Measurements from ENCODE around the gene ZFP3.
"Not testable (repeated sequence)": the region's sequence is repeated elsewhere in the genome, so short reads cannot be mapped to it uniquely, and the experiment has no call there.

ZFP3 gene

DNA sequence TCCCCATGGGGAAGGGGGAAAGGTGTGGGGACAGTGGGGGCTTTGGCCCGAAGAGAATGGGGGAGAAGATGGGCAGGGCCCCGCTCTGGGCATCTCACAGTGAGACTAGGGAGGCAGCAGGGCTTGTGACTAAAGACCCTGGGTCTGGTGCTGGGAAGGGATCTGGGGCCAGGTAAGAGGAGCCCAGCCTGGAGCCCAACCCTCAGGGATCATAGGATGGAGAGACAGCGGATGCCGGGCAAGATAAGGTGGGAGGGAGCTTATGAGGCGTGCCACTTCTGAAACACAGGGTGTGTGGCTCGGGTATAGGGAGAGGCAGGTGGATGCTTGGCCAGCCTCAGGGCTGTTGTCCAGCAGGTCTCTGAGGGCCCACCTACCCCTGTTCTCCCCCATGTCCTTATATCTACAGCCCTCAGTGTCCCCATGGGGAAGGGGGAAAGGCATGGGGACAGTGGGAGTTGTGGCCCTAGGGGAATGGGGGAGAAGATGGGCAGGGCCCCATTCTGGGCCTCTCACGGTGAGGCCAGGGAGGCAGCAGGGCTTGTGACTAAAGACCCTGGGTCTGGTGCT lies 53.0 kb downstream of the ZFP3 start:
- TF ChIP-seq, protein P1, sequence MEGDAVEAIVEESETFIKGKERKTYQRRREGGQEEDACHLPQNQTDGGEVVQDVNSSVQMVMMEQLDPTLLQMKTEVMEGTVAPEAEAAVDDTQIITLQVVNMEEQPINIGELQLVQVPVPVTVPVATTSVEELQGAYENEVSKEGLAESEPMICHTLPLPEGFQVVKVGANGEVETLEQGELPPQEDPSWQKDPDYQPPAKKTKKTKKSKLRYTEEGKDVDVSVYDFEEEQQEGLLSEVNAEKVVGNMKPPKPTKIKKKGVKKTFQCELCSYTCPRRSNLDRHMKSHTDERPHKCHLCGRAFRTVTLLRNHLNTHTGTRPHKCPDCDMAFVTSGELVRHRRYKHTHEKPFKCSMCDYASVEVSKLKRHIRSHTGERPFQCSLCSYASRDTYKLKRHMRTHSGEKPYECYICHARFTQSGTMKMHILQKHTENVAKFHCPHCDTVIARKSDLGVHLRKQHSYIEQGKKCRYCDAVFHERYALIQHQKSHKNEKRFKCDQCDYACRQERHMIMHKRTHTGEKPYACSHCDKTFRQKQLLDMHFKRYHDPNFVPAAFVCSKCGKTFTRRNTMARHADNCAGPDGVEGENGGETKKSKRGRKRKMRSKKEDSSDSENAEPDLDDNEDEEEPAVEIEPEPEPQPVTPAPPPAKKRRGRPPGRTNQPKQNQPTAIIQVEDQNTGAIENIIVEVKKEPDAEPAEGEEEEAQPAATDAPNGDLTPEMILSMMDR (IDR thresholded peaks at IDR 0.05; ENCODE audit: low read depth, low read length, missing control alignments) = no peak
- no peaks in the 10 kb centered on the region for H3K27me3 ChIP-seq (replicated peaks)
- DNase-seq = no peak
- no peak overlapping the region for H3K27ac ChIP-seq
- no peak overlapping the region for H3K4me3 ChIP-seq (ENCODE audit: low read depth, low read length)
- no peaks in the 10 kb centered on the region for H3K36me3 ChIP-seq (replicated peaks)
- in situ Hi-C loops (cut with HindIII; ENCODE audit: low pct_ligation_motif_present, low sequenced_read_pairs) = no loop called here

DNA sequence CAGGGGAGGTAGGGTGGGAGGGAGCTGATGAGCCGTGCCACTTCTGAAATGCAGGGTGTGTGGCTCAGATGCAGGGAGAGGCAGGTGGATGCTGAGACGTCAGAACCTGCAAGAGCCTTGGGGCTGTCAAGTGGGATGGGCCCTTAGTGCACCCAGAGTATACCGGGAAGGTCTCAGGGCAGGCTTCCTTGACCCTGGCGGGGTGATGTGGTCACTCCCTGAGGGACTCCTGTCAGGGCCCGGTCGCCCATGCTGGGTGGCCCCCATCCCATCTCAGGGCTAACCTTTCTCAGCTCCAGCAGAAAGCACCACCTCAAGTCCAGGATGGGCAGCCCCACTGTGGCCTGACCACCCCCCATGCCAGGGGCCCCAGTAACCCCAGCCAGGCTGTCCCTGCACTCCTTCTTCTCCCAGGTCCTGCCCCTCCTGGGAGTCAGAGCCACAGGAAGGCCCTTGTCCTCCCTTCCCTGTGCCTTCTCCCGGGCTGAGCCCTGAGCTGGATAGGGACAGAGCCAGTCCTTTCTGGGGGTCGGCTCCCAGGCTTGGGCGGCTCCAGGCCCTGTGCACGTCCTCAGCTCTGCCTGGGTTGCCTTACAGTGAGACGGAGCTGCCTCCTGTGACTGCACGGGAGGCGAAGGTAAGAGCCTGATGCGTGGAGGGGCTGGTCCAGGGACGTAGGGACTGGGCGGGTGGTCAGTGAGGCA lies 53.7 kb downstream of the ZFP3 start:
- H3K27me3 ChIP-seq (replicated peaks); DNase-seq; H3K27ac ChIP-seq; H3K4me3 ChIP-seq (ENCODE audit: low read depth, low read length); H3K36me3 ChIP-seq (replicated peaks); in situ Hi-C loops (cut with HindIII; ENCODE audit: low pct_ligation_motif_present, low sequenced_read_pairs): not testable (repeated sequence)

DNA sequence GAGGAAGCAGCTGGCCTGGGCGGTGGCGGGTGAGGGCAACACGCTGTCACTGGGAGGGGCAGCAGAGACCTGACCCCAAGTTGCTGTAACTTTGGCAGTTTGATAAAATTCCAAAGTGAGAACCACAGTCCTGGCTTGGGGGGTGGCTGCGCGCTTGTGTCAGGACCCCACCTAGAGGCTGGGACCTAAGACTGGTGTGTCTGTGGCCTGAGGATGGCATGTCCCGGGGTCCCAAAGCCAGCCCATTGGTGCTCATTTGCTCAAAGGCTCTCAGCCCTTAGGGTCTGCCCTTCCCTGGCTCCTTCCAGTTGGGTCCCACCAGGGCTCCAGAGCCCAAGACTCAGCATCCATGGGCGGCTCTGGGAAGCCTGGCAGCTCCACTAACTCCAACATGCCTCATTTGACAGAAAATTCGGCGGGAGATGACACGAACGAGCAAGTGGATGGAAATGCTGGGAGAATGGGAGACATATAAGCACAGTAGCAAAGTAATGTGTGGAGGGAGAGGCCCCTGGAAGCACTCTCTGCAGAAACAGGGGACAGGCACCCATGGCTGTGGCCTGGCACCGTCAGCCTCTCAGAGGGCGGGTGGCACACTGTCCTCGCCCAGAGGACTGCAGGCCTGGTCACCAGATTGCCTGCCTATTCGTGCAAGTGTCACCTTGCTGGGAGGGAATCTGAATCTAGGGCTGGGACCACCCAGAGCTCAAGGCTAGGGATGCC lies 54.4 kb downstream of the ZFP3 start:
- H3K36me3 ChIP-seq (replicated peaks); H3K4me3 ChIP-seq (ENCODE audit: low read depth, low read length); DNase-seq; H3K27ac ChIP-seq; in situ Hi-C loops (cut with HindIII; ENCODE audit: low pct_ligation_motif_present, low sequenced_read_pairs); H3K27me3 ChIP-seq (replicated peaks): not testable (repeated sequence)

DNA sequence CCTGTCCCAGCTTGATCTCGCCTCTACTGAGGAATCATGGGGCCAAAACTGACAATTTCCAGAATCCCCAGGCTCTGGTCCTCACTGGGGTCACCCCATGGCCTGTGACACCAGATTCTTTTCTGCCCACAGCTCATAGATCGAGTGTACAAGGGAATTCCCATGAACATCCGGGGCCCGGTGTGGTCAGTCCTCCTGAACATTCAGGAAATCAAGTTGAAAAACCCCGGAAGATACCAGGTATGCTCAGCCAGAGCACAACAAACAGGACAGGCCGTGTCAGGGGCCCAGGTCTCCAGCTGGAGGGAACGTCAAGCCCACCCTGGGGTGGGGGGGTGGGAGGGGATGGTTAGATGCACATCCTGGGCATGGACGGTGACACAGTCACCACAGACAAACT lies 55.0 kb downstream of the ZFP3 start:
- no peak for DNase-seq
- no peak overlapping the region for H3K27ac ChIP-seq
- H3K4me3 ChIP-seq (ENCODE audit: low read depth, low read length) = no peak overlapping the region
- TF ChIP-seq, protein P1 (IDR thresholded peaks at IDR 0.05; ENCODE audit: low read depth, low read length, missing control alignments) = no peak
- no peaks in the 10 kb centered on the region for H3K27me3 ChIP-seq (replicated peaks)
- H3K36me3 ChIP-seq (replicated peaks) = no peaks in the 10 kb centered on the region
- in situ Hi-C loops (cut with HindIII; ENCODE audit: low pct_ligation_motif_present, low sequenced_read_pairs) = no loop called here

DNA sequence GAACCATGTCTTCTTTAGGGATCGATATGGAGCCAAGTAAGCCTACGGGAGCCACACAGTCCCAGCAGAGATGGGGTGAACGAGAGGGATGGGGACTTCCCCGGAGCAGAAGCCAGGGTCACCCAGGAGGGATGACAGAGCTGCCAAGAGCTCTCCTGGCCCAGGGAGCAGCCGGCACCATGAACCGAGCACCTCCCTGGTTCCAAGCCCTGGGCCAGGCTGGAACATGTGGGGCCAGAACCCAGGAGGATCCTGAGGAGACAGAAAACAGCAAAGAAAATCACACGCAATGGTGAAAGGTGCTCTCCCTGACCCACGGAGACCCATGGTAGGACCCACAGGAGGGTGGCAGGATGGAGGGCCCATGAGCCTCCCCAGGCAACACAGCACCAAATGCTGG lies 55.7 kb downstream of the ZFP3 start:
- DNase-seq; in situ Hi-C loops (cut with HindIII; ENCODE audit: low pct_ligation_motif_present, low sequenced_read_pairs); H3K4me3 ChIP-seq (ENCODE audit: low read depth, low read length); H3K27me3 ChIP-seq (replicated peaks); H3K36me3 ChIP-seq (replicated peaks); H3K27ac ChIP-seq: not testable (repeated sequence)

DNA sequence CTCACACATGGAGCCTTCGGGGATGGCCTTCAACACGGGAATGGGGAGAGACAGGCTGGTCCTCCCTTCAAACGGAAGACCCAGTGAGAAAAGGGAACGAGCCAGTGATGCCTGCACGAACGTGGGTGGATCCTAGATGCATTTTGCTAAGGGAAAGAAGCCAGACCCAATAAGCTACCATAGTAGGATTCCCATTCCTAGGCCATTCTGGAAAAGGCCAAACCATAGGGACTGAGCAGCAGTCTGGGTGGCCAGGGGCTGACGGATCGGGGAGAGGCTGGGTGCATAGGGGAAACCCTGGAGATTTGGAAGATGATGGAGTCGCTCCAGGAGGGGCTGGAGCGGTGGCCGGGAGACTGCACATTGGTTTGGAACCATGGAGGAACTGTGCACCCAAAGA lies 56.3 kb downstream of the ZFP3 start:
- in situ Hi-C loops (cut with HindIII; ENCODE audit: low pct_ligation_motif_present, low sequenced_read_pairs); H3K36me3 ChIP-seq (replicated peaks); H3K4me3 ChIP-seq (ENCODE audit: low read depth, low read length); DNase-seq; H3K27me3 ChIP-seq (replicated peaks); H3K27ac ChIP-seq: not testable (repeated sequence)

DNA sequence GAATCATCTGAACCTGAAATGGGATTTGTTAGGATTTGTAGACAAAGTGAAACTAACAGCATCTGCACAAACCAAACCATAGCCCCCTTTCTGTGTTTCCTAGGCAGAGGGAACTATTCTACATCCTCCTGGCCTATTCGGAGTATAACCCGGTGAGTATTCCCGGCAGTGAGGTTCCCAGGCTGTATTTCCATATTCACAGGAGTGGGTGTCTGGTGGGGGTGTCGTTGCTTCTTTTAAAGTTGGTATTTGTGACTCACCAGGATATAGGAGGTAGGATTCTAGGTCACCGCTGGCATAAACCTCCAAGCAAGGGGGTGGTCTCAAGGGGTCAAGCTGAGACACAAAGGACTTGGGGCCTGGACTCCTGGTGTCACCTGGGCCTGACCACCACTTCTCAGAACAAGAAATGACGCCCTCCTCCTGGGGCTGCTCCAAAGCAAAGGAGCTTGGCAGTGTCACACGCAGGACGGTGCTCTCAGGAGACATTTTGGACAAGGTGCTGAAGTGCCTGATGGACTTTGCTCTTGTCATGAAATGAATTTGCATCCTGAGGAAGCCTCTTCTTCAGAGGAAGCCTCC lies 57.0 kb downstream of the ZFP3 start:
- H3K4me3 ChIP-seq (ENCODE audit: low read depth, low read length); DNase-seq; H3K36me3 ChIP-seq (replicated peaks); H3K27ac ChIP-seq; H3K27me3 ChIP-seq (replicated peaks); in situ Hi-C loops (cut with HindIII; ENCODE audit: low pct_ligation_motif_present, low sequenced_read_pairs): not testable (repeated sequence)

DNA sequence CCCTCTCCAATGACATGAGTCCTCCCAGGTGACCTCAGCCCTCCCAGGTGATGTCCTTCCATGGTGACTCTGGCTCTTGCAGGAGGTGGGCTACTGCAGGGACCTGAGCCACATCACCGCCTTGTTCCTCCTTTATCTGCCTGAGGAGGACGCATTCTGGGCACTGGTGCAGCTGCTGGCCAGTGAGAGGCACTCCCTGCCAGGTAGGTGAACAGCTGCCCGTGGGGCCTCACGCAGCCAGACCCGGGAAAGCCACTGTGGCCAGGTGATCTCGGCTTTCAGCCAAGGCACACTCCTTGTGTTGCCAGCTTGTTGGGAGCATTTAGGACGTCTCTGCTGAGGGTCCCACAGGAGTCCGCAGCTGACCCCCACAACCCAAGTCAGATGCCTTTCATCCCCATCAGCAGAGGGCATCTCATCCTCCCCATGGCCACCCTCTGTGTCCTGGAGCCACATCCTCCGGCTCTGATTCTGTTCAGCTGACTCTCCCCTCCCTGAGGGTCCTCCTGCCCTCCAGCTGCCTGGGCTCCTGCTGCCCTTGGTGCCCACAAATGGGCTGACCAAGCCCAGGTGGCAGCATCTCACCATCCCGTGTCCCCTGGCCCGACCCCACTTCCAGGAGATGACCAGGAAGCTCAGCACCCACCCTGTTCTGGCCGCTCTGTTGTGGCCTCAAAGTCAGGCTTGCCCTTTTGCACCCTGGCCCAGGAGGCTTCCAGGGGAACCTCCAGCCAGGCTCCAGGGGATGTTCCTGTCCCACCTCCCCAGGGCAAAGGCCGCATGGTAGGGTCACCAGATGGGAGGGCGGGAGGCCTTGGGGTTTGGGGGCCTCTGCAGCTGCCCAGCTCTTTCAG lies 57.7 kb downstream of the ZFP3 start:
- TF ChIP-seq, protein P1 (IDR thresholded peaks at IDR 0.05; ENCODE audit: low read depth, low read length, missing control alignments) = no peak
- Histone ChIP-seq H3K27me3 (replicated peaks) (no peaks in the 10 kb centered on the region), H3K27ac (no peak overlapping the region), H3K4me3 (ENCODE audit: low read depth, low read length) (no peak overlapping the region), H3K36me3 (replicated peaks) (no peaks in the 10 kb centered on the region)
- in situ Hi-C loops (cut with HindIII; ENCODE audit: low pct_ligation_motif_present, low sequenced_read_pairs) = no loop called here
- no peak for DNase-seq

DNA sequence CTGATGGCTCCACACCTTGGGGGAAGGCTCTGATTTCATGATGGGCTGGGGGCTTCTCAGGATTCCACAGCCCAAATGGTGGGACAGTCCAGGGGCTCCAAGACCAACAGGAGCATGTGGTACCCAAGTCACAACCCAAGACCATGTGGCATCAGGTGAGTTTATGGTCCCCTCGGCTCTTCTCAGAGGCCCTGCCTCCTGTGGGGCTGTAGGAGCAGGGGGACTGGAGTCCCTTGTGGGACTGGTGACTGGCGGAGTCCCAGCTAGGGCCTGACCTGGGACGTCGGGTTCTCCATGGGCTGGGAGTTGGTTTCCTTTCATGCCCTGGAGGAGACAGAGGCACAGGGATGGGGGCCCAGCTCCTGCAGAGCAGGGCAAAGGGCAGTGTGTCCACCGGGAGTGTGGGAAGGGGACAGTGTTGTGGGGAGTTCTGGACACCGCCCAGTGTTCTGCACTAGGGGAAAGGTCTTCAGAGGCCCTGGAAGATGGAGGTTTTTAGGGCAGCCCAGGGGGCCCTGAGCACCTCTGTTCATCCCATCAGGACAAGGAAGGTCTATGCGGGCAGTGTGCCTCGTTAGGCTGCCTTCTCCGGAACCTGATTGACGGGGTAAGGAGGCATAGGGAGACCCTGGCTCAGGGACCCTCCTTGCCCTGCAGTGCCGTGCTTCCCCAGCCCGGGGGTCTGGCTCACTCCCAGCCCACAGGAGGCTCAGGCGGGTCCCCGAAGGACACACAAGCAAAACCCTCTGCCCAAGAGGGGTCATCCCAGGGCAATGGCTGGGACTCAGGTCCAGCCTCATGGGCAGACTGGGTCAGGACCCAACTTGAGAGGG lies 58.5 kb downstream of the ZFP3 start:
- in situ Hi-C loops (cut with HindIII; ENCODE audit: low pct_ligation_motif_present, low sequenced_read_pairs); H3K27me3 ChIP-seq (replicated peaks); H3K4me3 ChIP-seq (ENCODE audit: low read depth, low read length); DNase-seq; H3K36me3 ChIP-seq (replicated peaks); H3K27ac ChIP-seq: not testable (repeated sequence)

All from brain microvascular endothelial cell (primary cell).